Thymus (tissue), 11 donors: Measurements from ENCODE around the gene OR13C8. TPM values are rescaled to one million over a fixed set of nuclear protein-coding genes. Genes with fewer than 3 reads are reported as not detected.
"Not testable (repeated sequence)": the region's sequence is repeated elsewhere in the genome, so short reads cannot be mapped to it uniquely, and the experiment has no call there.

Experiments
- DNase-seq, 9 donors: peaks; one replicate each; pipeline ENCODE4 v3.0.0-alpha.2; 2013; ENCODE audit warnings: low spot score in 9 of 9, low read depth in 6 of 9, missing footprints in 1 of 9
- H3K27ac ChIP-seq, 2 donors: one replicate each; pipeline ENCODE4 v1.5.1; 2013; ENCODE audit warnings: control low read depth in 1 of 2, low read depth in 1 of 2, low read length in 1 of 2, mild to moderate bottlenecking in 1 of 2, moderate library complexity in 1 of 2
- H3K27me3 ChIP-seq, 2 donors: one replicate each; pipeline ENCODE4 v1.5.1; 2013; ENCODE audit warnings: low read length in 1 of 2; ENCODE audit not compliant: control insufficient read depth in 2 of 2, insufficient read depth in 1 of 2
- H3K36me3 ChIP-seq, 2 donors: one replicate each; pipeline ENCODE4 v1.5.1; 2013; ENCODE audit warnings: low read length in 1 of 2, mild to moderate bottlenecking in 1 of 2, moderate library complexity in 1 of 2; ENCODE audit not compliant: control insufficient read depth in 2 of 2, insufficient read depth in 2 of 2
- H3K4me1 ChIP-seq, 2 donors: one replicate each; pipeline ENCODE4 v1.5.1; 2013; ENCODE audit warnings: low read length in 2 of 2; ENCODE audit not compliant: control insufficient read depth in 2 of 2, insufficient read depth in 2 of 2
- H3K4me3 ChIP-seq, 2 donors: one replicate each; pipeline ENCODE4 v1.5.1; 2013; ENCODE audit warnings: low read length in 2 of 2, control low read depth in 1 of 2, mild to moderate bottlenecking in 1 of 2
- H3K9me3 ChIP-seq, 2 donors: one replicate each; pipeline ENCODE4 v1.5.1; 2013; ENCODE audit warnings: low read length in 1 of 2, mild to moderate bottlenecking in 1 of 2; ENCODE audit not compliant: control insufficient read depth in 2 of 2, insufficient read depth in 1 of 2
- WGBS: extraction: QIAGEN DNeasy Blood & Tissue Kit; methylation state at CpG from one replicate; pipeline ENCODE4 v1.1.7; 2013; 5-methylcytosine and 5-hydroxymethylcytosine counted together
- polyA plus RNA-seq: library from polyadenylated mRNA; stranded (reverse); fragments of 200-250 nt; gene quantifications from one replicate; pipeline ENCODE4 v1.2.3, GENCODE V29; 2013
- total RNA-seq: library from RNA; stranded (reverse); fragments of 120-200 nt; gene quantifications from one replicate; pipeline ENCODE4 v1.2.4, GENCODE V29; 2013
- donor health status: healthy.

Gene OR13C8
- total and polyA plus RNA-seq, 2 donors = 0.02 TPM; not detected in 1

GRCh38 chr9:104564358-104564757 lies 4.6 kb upstream of the OR13C8 start:
- no peak for DNase-seq

DNA sequence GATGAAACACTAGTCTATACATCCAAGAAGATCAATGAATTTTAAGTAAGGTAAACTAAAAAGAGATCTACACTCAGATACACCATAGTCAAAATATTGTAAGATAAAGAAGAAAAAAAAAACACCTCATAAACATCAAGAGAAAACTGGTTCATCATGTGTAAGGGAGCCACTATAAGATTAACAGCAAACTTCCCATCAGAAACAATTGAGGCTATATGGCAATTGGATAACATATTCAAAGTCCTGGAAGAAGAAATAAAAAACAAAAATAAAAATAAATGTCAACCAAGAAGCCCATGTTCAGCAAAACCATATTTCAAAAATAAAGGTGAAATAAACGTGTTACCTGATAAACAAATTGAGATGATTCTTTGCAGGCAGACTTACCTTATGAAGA lies 3.6 kb downstream of the OR13C8 start:
- no peaks in the 10 kb centered on the region for H3K9me3 ChIP-seq
- WGBS = 90% methylated on average over 1 of the region's 1 CpG
- H3K4me3 ChIP-seq = no peak overlapping the region
- no peak overlapping the region for H3K27ac ChIP-seq
- H3K27me3 ChIP-seq = no peaks in the 10 kb centered on the region
- no peaks in the 10 kb centered on the region for H3K4me1 ChIP-seq
- H3K36me3 ChIP-seq = no peaks in the 10 kb centered on the region
- DNase-seq = no peak

More at GRCh38 chr9:104564358-104564757, 4.6 kb upstream of the OR13C8 start:
- WGBS = 70% methylated on average over 1 of the region's 1 CpG
- Histone ChIP-seq H3K27me3 (no peaks in the 10 kb centered on the region), H3K27ac (no peak overlapping the region), H3K4me1 (no peaks in the 10 kb centered on the region), H3K36me3 (no peaks in the 10 kb centered on the region), H3K9me3 (no peaks in the 10 kb centered on the region), H3K4me3 (no peak overlapping the region)

DNA sequence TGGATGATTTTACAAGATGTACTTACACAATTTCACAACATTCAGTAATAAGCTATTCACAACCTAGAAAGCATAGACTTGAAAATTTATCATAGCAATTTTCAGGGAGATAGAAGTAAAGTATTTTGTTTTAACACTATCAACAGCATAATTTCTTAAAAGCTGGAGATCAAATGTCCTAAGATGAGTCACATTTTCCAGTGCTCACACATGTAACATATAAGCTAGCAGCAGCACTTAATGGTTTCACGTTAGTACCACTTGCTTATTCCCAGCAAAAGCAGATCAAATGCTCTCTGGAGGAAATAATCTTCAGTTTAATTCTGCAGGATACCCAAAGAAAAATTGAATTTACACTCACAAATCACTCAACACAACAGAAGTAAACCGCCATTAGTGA lies 6.5 kb downstream of the OR13C8 start:
- WGBS = 94% methylated on average over 2 of the region's 2 CpGs

DNA sequence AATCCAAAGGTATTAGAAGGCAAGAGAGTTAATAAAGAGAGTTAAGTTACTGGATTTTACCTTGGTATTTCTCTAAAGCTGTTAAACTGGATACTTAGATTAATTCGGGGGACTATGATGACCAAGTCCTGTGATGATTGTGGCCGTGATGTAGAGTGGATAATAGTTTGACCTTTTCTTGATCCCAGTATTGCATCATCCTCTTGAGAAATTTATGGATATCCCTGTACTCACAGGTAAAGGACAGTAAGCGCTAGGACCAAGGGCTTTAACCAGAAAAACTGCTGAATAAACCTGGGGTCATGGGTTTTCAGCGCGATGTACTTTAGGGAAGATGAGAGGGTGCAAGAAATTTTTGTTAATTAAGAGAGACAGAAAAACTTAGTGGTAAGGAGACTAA lies 8.3 kb downstream of the OR13C8 start:
- Histone ChIP-seq H3K4me3 (no peak overlapping the region), H3K9me3 (no peaks in the 10 kb centered on the region), H3K27ac (no peak overlapping the region), H3K27me3 (no peaks in the 10 kb centered on the region), H3K36me3 (no peaks in the 10 kb centered on the region), H3K4me1 (no peaks in the 10 kb centered on the region)
- no peak for DNase-seq
- 91% methylated on average over 5 of the region's 5 CpGs for WGBS

More for the DNA sequence above, 6.5 kb downstream of the OR13C8 start:
- Histone ChIP-seq H3K4me1 (no peaks in the 10 kb centered on the region), H3K9me3 (no peaks in the 10 kb centered on the region), H3K27me3 (no peaks in the 10 kb centered on the region), H3K36me3 (no peaks in the 10 kb centered on the region), H3K4me3 (no peak overlapping the region), H3K27ac (no peak overlapping the region)
- no peak for DNase-seq

DNA sequence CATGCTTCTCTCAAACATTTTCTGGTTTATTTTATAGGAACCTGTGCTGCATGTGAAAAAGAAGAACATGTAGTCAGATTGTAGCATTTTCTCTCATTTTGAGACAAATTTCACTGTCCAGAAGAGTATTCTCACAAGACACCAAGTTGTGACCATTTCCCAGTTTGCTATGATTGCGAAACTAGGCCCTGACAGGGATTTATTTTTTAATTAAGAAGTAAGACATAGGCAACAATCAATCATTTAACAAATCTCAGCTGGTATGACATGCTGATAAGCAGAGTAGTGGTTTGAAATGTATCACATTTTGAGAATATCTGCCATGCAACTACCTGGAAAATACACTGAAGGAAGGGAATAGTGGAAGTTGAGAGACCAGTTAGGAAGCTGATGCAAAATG lies 11.6 kb downstream of the OR13C8 start:
- H3K4me3 ChIP-seq = no peak overlapping the region
- WGBS = 93% methylated on average over 1 of the region's 1 CpG
- no peaks in the 10 kb centered on the region for H3K36me3 ChIP-seq
- no peak for DNase-seq
- no peaks in the 10 kb centered on the region for H3K4me1 ChIP-seq
- H3K27ac ChIP-seq = no peak overlapping the region
- no peaks in the 10 kb centered on the region for H3K27me3 ChIP-seq
- H3K9me3 ChIP-seq = no peaks in the 10 kb centered on the region

- H3K27ac ChIP-seq = no peak overlapping the region
- H3K36me3 ChIP-seq = no peaks in the 10 kb centered on the region
- H3K9me3 ChIP-seq = no peaks in the 10 kb centered on the region
- 0% methylated on average over 1 of the region's 1 CpG for WGBS
- no peak for DNase-seq
- H3K27me3 ChIP-seq = no peaks in the 10 kb centered on the region
- no peaks in the 10 kb centered on the region for H3K4me1 ChIP-seq
- H3K4me3 ChIP-seq = no peak overlapping the region
These were observed 17.7 kb downstream of the OR13C8 start for GRCh38 chr9:104586496-104587180.

GRCh38 chr9:104589626-104590025 lies 20.7 kb downstream of the OR13C8 start:
- Histone ChIP-seq H3K4me3 (no peak overlapping the region), H3K36me3 (no peaks in the 10 kb centered on the region), H3K27me3 (no peaks in the 10 kb centered on the region), H3K9me3 (no peaks in the 10 kb centered on the region), H3K4me1 (no peaks in the 10 kb centered on the region), H3K27ac (no peak overlapping the region)
- no peak for DNase-seq
- 0% methylated on average over 1 of the region's 1 CpG for WGBS

GRCh38 chr9:104598749-104599148 lies 29.8 kb downstream of the OR13C8 start:
- H3K4me1 ChIP-seq, H3K4me3 ChIP-seq, H3K27ac ChIP-seq, DNase-seq, H3K27me3 ChIP-seq, H3K9me3 ChIP-seq, H3K36me3 ChIP-seq: not testable (repeated sequence)
- 91% methylated on average over 3 of the region's 3 CpGs for WGBS

GRCh38 chr9:104599313-104599712 lies 30.3 kb downstream of the OR13C8 start, which contains the start of gene OR13C5:
Gene OR13C5 (minus strand): TSS chr9:104599413. CDS start chr9:104599413, 0 bp downstream.
- H3K4me1 ChIP-seq, H3K36me3 ChIP-seq, H3K27me3 ChIP-seq, H3K27ac ChIP-seq, H3K4me3 ChIP-seq, H3K9me3 ChIP-seq, DNase-seq: not testable (repeated sequence)
